ENCODE measurements around the gene COL27A1. TPM values are rescaled to one million over a fixed set of nuclear protein-coding genes. Genes with fewer than 3 reads are reported as not detected.

Gene COL27A1
- total and polyA plus RNA-seq, 3 donors from 2014 or later: 9.3 to 68.8 (median 25.7) TPM

GRCh38 chr9:114203410-114204140, 48.2 kb downstream of the COL27A1 start:
- Histone ChIP-seq H3K27me3 (no peaks in the 10 kb centered on the region), H3K4me1 (peaks cover 11% of the 10 kb centered on the region), H3K9me3 (no peaks in the 10 kb centered on the region), H3K36me3 (ENCODE audit: low read depth, missing control alignments) (no peaks in the 10 kb centered on the region), H3K27ac (no peak overlapping the region), H3K4me3 (no peak overlapping the region)
- TF ChIP-seq POLR2A (IDR thresholded peaks at IDR 0.05) (no peak), CTCF (IDR thresholded peaks at IDR 0.05) (no peak)
- intact Hi-C loops (cut with DNase I; ENCODE audit: low total_unique reads): no loop called here
- WGBS, 2 donors: 89 to 94% methylated on average over 10 to 11 of the region's 11 CpGs
- no peak for DNase-seq

- TF ChIP-seq CTCF (IDR thresholded peaks at IDR 0.05) (no peak), POLR2A (IDR thresholded peaks at IDR 0.05) (no peak)
- 83 to 87% methylated on average over 4 of the region's 4 CpGs for WGBS, 2 donors
Measured at GRCh38 chr9:114204265-114204664, 48.9 kb downstream of the COL27A1 start.

GRCh38 chr9:114205171-114206015, 50.1 kb downstream of the COL27A1 start:
- H3K36me3 ChIP-seq (ENCODE audit: low read depth, missing control alignments): no peaks in the 10 kb centered on the region
- intact Hi-C loops (cut with DNase I; ENCODE audit: low total_unique reads): no loop called here
- H3K27ac ChIP-seq: no peak overlapping the region
- WGBS, 2 donors: 81 to 88% methylated on average over 10 of the region's 10 CpGs
- no peaks in the 10 kb centered on the region for H3K27me3 ChIP-seq
- TF ChIP-seq POLR2A (IDR thresholded peaks at IDR 0.05) (no peak), CTCF (IDR thresholded peaks at IDR 0.05) (no peak)
- peaks cover 11% of the 10 kb centered on the region for H3K4me1 ChIP-seq
- H3K9me3 ChIP-seq: no peaks in the 10 kb centered on the region
- H3K4me3 ChIP-seq: no peak overlapping the region
- DNase-seq: no peak

More at GRCh38 chr9:114204265-114204664, 48.9 kb downstream of the COL27A1 start:
- DNase-seq: no peak
- no peaks in the 10 kb centered on the region for H3K9me3 ChIP-seq
- H3K4me1 ChIP-seq: peaks cover 11% of the 10 kb centered on the region
- H3K27ac ChIP-seq: no peak overlapping the region
- no peak overlapping the region for H3K4me3 ChIP-seq
- no peaks in the 10 kb centered on the region for H3K27me3 ChIP-seq
- intact Hi-C loops (cut with DNase I; ENCODE audit: low total_unique reads): no loop called here
- H3K36me3 ChIP-seq (ENCODE audit: low read depth, missing control alignments): no peaks in the 10 kb centered on the region

GRCh38 chr9:114206221-114206789, 51.0 kb downstream of the COL27A1 start:
- intact Hi-C loops (cut with DNase I; ENCODE audit: low total_unique reads): no loop called here
- H3K4me1 ChIP-seq: peaks cover 11% of the 10 kb centered on the region
- H3K4me3 ChIP-seq: no peak overlapping the region
- TF ChIP-seq CTCF (IDR thresholded peaks at IDR 0.05) (no peak), POLR2A (IDR thresholded peaks at IDR 0.05) (no peak)
- no peak for DNase-seq
- H3K9me3 ChIP-seq: no peaks in the 10 kb centered on the region
- H3K36me3 ChIP-seq (ENCODE audit: low read depth, missing control alignments): no peaks in the 10 kb centered on the region
- WGBS, 2 donors: 89 to 93% methylated on average over 3 to 5 of the region's 5 CpGs
- no peaks in the 10 kb centered on the region for H3K27me3 ChIP-seq
- H3K27ac ChIP-seq: no peak overlapping the region

Data from testis (tissue), 3 donors.